T-helper 17 cell (primary cell): ENCODE measurements around the gene TMEM43. TPM values are rescaled to one million over a fixed set of nuclear protein-coding genes. Genes with fewer than 3 reads are reported as not detected.

Experiments
- ATAC-seq: fragments of 150-1000 bp; cut with Tn5 transposase; 2 replicates; pipeline ENCODE4 v1.10.0; 2021; ENCODE audit warnings: mild to moderate bottlenecking, moderate library complexity
- DNase-seq, 3 donors: peaks; one replicate each; pipeline versions ENCODE4 v3.0.0 to v3.0.0-alpha.2; 2020 to 2021
- H3K9me3 ChIP-seq: one replicate; pipeline ENCODE4 v1.7.0; 2013; ENCODE audit warnings: low read length, mild to moderate bottlenecking; ENCODE audit not compliant: control insufficient read depth, poor library complexity, severe bottlenecking
- H3K27ac Mint-ChIP-seq: one replicate; pipeline ENCODE4 v1.8.0; 2022; ENCODE audit warnings: mild to moderate bottlenecking, moderate library complexity, mixed read lengths
- H3K27me3 Mint-ChIP-seq: one replicate; pipeline ENCODE4 v1.8.0; 2022; ENCODE audit warnings: mixed read lengths
- H3K36me3 Mint-ChIP-seq: one replicate; pipeline ENCODE4 v1.8.0; 2022; ENCODE audit warnings: low read depth, mixed read lengths
- H3K4me1 Mint-ChIP-seq: one replicate; pipeline ENCODE4 v1.8.0; 2022; ENCODE audit warnings: mild to moderate bottlenecking, mixed read lengths
- H3K4me3 Mint-ChIP-seq: one replicate; pipeline ENCODE4 v1.8.0; 2022; ENCODE audit warnings: mild to moderate bottlenecking, moderate library complexity, mixed read lengths
- total RNA-seq, 4 donors: library from RNA in 2 of 4; stranded (reverse) in 2 of 4; gene quantifications; one replicate each; pipeline ENCODE4 v1.2.3 and lab custom pipeline; 2022 to 2026

TMEM43 gene
- total RNA-seq, 2 donors from 2014 or later: 45.6 to 51.4 TPM

DNA sequence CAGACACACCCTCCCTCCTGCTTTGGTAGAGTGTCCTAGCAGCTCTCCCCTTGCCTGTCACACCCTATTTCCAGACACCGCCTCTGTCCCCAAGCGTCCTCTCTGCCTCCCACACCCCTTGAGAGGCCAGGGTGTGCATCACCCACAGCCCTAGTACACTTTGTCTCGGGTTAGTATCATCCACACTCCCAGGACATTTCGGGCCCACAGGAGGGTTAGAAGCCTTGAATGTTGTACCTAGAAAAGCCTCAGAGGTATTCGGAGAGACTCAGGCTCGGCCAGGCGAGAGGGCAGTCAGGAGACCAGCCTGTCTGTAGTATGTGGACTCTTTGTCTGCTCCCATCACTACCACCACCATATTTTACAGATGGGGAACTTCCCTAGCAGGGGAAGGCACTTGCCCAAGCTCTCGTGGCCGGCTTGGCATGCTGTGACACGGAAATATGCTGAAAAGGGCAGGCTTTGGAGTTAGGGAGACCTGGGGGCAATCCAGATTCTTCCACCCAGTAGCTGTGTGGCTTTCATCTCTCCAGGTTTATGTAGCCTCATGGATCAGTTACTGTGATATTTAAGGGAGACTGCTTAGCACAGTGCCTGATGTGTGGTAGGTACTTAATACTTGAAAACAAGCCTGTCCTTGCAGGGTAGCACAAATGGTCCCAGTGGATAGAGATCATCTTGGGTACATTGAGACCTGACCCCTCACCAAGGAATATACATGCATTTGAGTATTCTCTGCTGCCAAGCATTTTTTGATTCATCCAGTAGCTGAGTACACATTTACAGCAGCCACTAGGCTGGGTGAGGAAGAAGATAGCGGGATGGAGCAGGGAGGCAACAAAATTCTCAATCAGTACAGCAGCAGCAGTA lies 1.4 kb downstream of the TMEM43 start:
- no peaks in the 10 kb centered on the region for H3K27me3 Mint-ChIP-seq
- H3K4me3 Mint-ChIP-seq: peak overlapping the region; percentile 97
- peak overlapping the region; percentile 99 for H3K27ac Mint-ChIP-seq
- ATAC-seq (no peak), DNase-seq (no peak)
- no peaks in the 10 kb centered on the region for H3K9me3 ChIP-seq
- H3K4me1 Mint-ChIP-seq: peaks cover 48% of the 10 kb centered on the region
- peaks cover 7% of the 10 kb centered on the region for H3K36me3 Mint-ChIP-seq

DNA sequence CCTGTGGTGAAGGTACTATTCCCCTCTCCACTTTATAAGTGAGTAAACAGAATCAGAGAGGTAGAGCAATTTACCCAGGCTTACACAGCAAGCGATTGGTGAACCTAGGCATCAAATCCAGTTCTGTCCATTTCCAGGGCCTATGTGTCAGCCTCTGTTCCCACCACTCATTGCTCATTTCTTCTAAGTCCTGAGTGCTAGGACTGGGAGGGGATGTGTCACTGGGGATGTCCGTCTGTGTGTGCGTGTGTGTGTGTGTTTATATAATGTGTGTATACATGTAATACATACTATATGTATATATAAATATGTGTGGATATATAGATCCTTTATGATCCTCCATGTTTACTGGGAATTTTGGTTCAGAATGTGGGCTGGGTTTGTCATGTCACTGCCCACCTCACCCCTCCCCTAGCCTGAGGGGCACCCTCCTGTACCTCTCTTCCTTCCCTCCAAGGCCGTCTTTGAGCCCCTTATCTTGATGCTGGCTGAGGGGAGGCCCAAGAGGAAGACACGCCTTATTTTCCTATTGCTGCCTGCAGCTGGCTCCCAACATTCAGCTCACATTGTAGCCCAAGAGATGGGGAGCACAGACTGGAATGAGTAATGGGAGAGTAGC lies 2.1 kb downstream of the TMEM43 start:
- ATAC-seq: no peak
- DNase-seq: no peak
- H3K4me1 Mint-ChIP-seq: peaks cover 48% of the 10 kb centered on the region
- peak overlapping the region; percentile 99 for H3K27ac Mint-ChIP-seq
- peaks cover 7% of the 10 kb centered on the region for H3K36me3 Mint-ChIP-seq
- H3K9me3 ChIP-seq: no peaks in the 10 kb centered on the region
- H3K27me3 Mint-ChIP-seq: no peaks in the 10 kb centered on the region
- H3K4me3 Mint-ChIP-seq: peak overlapping the region; percentile 97

DNA sequence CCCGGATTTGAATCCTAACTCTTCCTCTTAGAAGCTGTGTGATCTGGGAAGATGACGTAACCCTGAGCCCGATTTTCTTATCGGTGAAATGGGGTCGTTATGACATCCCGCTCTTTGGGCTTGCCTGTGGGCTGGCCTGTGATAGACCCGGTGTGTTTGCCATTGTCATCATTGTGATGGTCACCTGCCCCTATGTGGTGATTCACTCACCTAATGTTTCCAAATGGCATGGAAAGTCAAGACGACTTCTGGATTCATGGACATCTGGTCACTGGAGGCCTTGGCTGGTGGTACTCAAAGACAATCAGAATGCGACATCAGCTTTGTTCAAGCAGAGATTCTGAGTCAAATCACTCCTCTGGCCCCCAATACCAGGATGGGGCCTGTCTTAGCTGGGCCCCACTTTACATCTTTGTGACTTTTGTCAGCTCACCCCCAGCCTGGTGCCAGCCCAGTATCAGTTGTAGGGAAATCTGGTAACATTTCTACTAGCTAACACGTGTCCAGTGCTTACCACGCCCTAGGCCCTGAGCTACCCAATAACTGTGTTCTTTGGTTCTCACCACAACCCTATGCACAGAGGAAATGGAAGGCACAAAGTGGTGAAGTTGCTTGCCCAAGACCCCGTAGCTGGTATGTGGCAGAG lies 2.8 kb downstream of the TMEM43 start:
- H3K4me3 Mint-ChIP-seq: peak overlapping the region; percentile 59
- H3K9me3 ChIP-seq: no peaks in the 10 kb centered on the region
- peak overlapping the region; percentile 51 for H3K27ac Mint-ChIP-seq
- ATAC-seq (no peak), DNase-seq (no peak)
- H3K36me3 Mint-ChIP-seq: peaks cover 6% of the 10 kb centered on the region
- peaks cover 43% of the 10 kb centered on the region for H3K4me1 Mint-ChIP-seq
- no peaks in the 10 kb centered on the region for H3K27me3 Mint-ChIP-seq

DNA sequence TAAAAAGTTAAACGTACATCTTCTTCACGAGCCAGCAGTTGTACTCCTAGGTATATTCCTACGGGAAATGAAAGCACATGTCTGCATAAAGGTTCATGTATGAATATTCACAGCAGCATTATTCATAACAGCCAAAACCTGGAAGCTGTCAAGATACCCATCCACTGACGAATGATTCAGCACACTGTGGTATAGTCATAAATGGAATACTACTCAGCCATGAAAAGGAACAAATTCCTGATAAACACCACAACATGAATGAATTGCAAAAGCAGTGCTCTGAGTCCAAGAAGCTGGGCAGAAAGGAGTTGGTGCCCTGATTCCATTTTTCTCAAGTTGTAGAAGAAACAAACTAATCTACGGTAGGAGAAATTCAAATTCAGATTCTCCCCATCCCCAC lies 3.9 kb downstream of the TMEM43 start:
- no peaks in the 10 kb centered on the region for H3K27me3 Mint-ChIP-seq
- no peak overlapping the region for H3K27ac Mint-ChIP-seq
- ATAC-seq (no peak), DNase-seq (no peak)
- H3K4me1 Mint-ChIP-seq: peaks cover 35% of the 10 kb centered on the region
- peaks cover 5% of the 10 kb centered on the region for H3K36me3 Mint-ChIP-seq
- H3K9me3 ChIP-seq: no peaks in the 10 kb centered on the region
- no peak overlapping the region for H3K4me3 Mint-ChIP-seq

DNA sequence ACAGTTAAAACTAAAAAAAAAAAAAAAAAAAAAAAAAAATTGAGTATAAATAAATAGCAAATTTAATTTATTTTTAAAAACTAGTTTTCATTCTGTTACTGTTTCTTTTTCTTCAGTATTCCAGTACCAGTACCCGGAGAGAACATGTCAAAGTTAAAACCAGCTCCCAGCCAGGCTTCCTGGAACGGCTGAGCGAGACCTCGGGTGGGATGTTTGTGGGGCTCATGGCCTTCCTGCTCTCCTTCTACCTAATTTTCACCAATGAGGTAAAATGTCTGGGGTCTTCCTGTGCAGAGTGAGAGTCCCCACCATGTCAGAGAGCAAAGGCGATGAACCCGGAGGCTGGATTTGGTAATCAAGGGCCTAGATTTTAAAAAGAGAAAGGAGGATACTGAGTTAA lies 4.4 kb downstream of the TMEM43 start:
- no peak for DNase-seq
- Mint-ChIP-seq H3K27ac (no peak overlapping the region), H3K36me3 (peaks cover 5% of the 10 kb centered on the region), H3K4me3 (peak overlapping the region; percentile 45), H3K27me3 (no peaks in the 10 kb centered on the region), H3K4me1 (peaks cover 32% of the 10 kb centered on the region)
- no peaks in the 10 kb centered on the region for H3K9me3 ChIP-seq
- ATAC-seq: no peak

DNA sequence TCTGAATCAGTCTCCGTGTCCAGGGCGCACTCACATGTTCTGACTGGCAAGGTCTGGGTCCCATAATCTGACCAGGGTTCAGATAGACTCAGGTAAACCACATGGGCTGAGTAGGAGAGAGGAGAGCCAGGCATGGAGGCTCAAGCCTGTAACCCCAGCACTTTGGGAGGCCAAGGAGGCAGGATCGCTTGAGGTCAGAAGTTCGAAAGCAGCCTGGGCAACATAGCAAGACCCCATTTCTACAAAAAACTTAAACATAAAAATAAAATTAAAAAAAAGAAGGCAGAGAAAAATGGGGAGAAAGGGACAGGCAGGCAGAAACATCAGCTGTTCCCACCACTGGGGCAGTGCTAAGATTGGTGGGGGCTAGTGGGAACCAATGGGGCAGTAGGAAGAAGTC lies 5.4 kb downstream of the TMEM43 start:
- H3K27ac Mint-ChIP-seq: peak overlapping the region; percentile 76
- no peak for ATAC-seq
- H3K36me3 Mint-ChIP-seq: peaks cover 5% of the 10 kb centered on the region

DNA sequence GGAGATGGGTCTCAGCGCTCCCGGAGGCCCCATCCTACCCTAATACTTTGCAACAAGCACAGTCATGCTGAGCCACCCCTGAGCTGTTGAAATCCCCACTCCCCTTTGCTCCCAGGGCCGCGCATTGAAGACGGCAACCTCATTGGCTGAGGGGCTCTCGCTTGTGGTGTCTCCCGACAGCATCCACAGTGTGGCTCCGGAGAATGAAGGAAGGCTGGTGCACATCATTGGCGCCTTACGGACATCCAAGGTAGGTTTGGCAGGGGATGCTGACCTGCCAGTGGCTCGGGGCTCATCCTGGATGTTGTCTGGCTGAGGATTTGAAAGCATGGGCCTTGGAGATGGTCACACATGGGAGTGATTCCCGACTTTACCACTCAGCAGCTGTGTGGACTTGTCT lies 5.9 kb downstream of the TMEM43 start:
- no peaks in the 10 kb centered on the region for H3K27me3 Mint-ChIP-seq
- DNase-seq (no peak), ATAC-seq (no peak)

More for the DNA sequence above, 5.4 kb downstream of the TMEM43 start:
- no peaks in the 10 kb centered on the region for H3K9me3 ChIP-seq
- H3K4me1 Mint-ChIP-seq: peaks cover 32% of the 10 kb centered on the region
- no peaks in the 10 kb centered on the region for H3K27me3 Mint-ChIP-seq
- no peak for DNase-seq
- H3K4me3 Mint-ChIP-seq: no peak overlapping the region

DNA sequence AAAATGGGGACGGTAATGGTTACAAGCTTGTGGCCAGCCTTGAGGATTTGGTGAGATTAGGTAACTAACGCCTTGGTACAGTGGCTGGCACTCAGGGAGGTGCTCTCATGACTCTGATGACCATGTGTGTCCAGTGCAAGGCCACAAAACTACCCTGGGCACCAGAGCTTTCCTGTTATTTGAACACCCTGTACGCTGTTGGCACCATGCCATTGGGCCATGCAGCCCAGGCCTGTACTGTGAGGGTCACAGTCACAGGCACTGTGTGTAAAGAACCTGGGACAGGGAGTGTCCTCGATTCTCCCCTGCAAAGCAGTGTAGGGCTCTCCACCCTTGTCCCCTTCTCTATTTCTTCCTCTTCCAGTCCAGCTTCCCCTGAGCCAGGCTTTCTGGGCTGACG lies 6.3 kb downstream of the TMEM43 start:
- Mint-ChIP-seq H3K27me3 (no peaks in the 10 kb centered on the region), H3K4me3 (no peak overlapping the region), H3K4me1 (peaks cover 25% of the 10 kb centered on the region), H3K36me3 (peaks cover 5% of the 10 kb centered on the region), H3K27ac (peak overlapping the region; percentile 54)
- no peak for DNase-seq
- no peak for ATAC-seq
- H3K9me3 ChIP-seq: no peaks in the 10 kb centered on the region

More for the DNA sequence above, 5.9 kb downstream of the TMEM43 start:
- H3K36me3 Mint-ChIP-seq: peaks cover 5% of the 10 kb centered on the region
- H3K27ac Mint-ChIP-seq: no peak overlapping the region
- peaks cover 27% of the 10 kb centered on the region for H3K4me1 Mint-ChIP-seq
- no peaks in the 10 kb centered on the region for H3K9me3 ChIP-seq
- no peak overlapping the region for H3K4me3 Mint-ChIP-seq

DNA sequence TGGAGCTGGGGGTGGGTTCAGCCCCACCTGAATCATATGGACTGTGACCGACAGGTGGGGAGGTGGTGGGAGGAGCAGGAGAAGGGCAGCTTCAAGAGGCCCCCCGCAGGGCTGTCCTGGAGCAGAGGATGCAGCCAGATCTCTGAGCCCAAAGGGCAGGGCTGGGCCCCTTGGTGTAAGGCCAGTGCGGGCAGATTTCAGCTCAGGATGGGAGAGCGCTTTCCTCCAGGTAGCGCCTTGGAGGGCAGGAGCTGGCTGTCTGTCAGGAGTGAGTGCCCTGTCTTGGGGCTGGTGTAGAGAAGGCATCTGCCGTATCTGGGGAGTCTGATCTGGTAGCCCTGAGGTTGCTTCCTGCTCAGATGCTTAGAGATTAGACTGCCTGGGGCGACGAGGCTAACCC lies 7.3 kb downstream of the TMEM43 start:
- H3K4me1 Mint-ChIP-seq: peaks cover 18% of the 10 kb centered on the region
- H3K36me3 Mint-ChIP-seq: peaks cover 5% of the 10 kb centered on the region

DNA sequence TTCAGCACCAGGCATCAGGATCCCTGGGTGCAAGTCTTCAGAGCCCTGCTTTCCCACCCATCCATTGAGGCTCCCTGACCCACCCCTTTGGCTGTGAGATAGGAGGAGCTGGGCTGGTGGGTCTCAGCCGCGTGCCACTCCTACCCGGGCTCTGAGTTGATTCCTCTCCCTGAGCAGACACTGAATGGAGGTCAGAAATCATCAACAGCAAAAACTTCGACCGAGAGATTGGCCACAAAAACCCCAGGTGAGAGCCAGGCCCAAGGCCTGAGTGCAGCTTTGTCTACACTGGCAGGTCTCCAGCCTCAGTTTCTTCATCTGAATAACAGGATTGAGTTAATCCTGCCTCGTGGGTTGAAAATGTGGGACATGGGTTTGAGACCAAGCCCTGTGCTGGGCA lies 7.8 kb downstream of the TMEM43 start:
- Mint-ChIP-seq H3K36me3 (peaks cover 5% of the 10 kb centered on the region), H3K4me1 (peaks cover 13% of the 10 kb centered on the region), H3K4me3 (no peak overlapping the region), H3K27me3 (no peaks in the 10 kb centered on the region), H3K27ac (peak overlapping the region; percentile 45)
- ATAC-seq: no peak
- no peak for DNase-seq
- H3K9me3 ChIP-seq: no peaks in the 10 kb centered on the region

More for the DNA sequence above, 7.3 kb downstream of the TMEM43 start:
- Mint-ChIP-seq H3K4me3 (peak overlapping the region; percentile 28), H3K27ac (peak overlapping the region; percentile 45), H3K27me3 (no peaks in the 10 kb centered on the region)
- ATAC-seq (no peak), DNase-seq (no peak)
- H3K9me3 ChIP-seq: no peaks in the 10 kb centered on the region

DNA sequence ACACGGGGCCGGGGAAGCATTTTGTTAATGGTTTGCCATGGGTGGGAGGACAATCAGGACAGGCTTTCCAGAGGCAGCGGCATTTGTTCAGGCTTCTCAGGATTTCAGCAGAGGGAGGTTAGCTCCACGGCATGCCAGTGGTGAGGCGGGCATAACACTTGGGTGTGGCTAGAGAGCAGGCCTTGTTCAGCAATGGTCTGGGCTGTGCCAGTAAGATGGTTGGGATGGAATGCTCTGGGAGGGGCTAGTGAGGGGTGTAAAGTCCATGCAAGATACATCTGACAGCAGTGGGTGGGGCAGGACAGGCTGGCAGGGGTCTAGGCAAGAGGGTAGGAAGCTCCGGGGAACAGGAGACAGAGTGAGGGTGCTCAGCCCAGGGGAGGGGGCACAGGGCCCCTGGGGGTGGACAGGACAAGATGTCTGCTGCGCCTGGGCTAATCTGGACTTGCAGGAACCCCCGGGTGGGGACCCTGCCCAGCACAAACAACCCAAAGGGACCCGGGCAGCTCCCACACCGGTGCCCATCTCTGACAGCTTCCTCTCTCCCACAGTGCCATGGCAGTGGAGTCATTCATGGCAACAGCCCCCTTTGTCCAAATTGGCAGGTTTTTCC lies 8.4 kb downstream of the TMEM43 start:
- DNase-seq (no peak), ATAC-seq (no peak)
- Mint-ChIP-seq H3K36me3 (peaks cover 4% of the 10 kb centered on the region), H3K4me3 (peak overlapping the region; percentile 61), H3K4me1 (peaks cover 10% of the 10 kb centered on the region), H3K27ac (no peak overlapping the region), H3K27me3 (no peaks in the 10 kb centered on the region)
- no peaks in the 10 kb centered on the region for H3K9me3 ChIP-seq

DNA sequence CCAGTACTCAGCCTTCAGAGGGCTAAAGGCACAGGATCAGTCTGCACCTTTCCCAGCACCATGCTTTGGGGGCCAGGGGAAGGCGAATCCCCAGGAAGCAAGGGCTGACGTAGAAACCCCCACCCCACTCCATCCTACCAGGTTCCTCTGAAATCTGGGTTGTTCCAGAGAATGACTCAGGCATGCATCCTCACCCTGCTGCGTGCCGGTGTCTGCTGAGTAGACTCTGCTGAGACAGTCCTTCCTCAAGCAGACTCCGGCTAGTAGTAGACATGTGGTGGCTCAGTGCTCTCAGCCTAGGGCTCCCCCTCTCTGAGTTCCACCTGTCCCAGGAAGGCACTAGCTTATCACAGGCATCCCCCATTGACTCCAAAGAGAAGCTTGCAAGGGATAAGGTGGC lies 9.0 kb downstream of the TMEM43 start:
- H3K27ac Mint-ChIP-seq: peak overlapping the region; percentile 59
- no peak for ATAC-seq

DNA sequence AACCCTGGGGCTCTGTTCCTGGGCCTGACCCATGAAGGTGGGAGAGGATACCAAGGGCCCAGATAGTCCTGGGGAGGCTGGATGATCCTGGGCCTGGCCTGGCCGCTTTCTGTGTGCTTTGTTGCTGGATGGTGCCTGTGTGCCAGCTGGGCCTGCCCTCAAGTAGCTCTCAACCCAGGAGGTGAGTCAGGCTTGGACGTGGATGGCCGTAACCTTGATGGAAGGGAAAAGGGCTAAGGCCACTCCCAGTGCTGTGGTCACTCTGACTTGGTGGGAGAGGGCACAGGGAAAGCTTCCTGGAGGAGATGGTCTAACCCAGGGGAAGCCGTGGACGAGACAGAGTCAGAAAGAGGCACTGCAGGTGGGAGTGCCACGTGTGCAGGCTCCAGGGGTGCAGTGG lies 9.4 kb downstream of the TMEM43 start:
- Mint-ChIP-seq H3K27ac (peak overlapping the region; percentile 59), H3K36me3 (peaks cover 2% of the 10 kb centered on the region), H3K4me3 (no peak overlapping the region), H3K27me3 (no peaks in the 10 kb centered on the region), H3K4me1 (peaks cover 8% of the 10 kb centered on the region)
- DNase-seq: no peak
- H3K9me3 ChIP-seq: no peaks in the 10 kb centered on the region
- no peak for ATAC-seq

More for the DNA sequence above, 9.0 kb downstream of the TMEM43 start:
- H3K9me3 ChIP-seq: no peaks in the 10 kb centered on the region
- Mint-ChIP-seq H3K4me1 (peaks cover 8% of the 10 kb centered on the region), H3K36me3 (peaks cover 2% of the 10 kb centered on the region), H3K27me3 (no peaks in the 10 kb centered on the region), H3K4me3 (no peak overlapping the region)
- DNase-seq: no peak
